Measurements from ENCODE around the gene STK10.

The STK10 gene

GRCh38 chr5:172090976-172091547 lies 97.0 kb downstream of the STK10 start:
- no peaks in the 10 kb centered on the region for H3K9me3 ChIP-seq (ENCODE audit: low read depth, low read length)
- no peak for TF ChIP-seq FOXP2 (optimal IDR thresholded peaks at IDR 0.05; ENCODE audit: control extremely low read depth, extremely low read length, insufficient read depth)
- no peak for TF ChIP-seq POLR2AphosphoS5 (IDR thresholded peaks at IDR 0.05; ENCODE audit: borderline replicate concordance, low read depth, low read length)
- no peak for TF ChIP-seq EZH2 (IDR thresholded peaks at IDR 0.05)
- H3K4me3 ChIP-seq, result no peak overlapping the region
- H3K36me3 ChIP-seq (ENCODE audit: insufficient read depth, low read length), result no peaks in the 10 kb centered on the region
- no peak for DNase-seq (ENCODE audit: low read depth, low spot score)
- H3K27ac ChIP-seq, result no peak overlapping the region
- no peak overlapping the region for H3K9ac ChIP-seq (ENCODE audit: insufficient read length)

- DNase-seq (ENCODE audit: low read depth, low spot score), result no peak
- no peaks in the 10 kb centered on the region for H3K36me3 ChIP-seq (ENCODE audit: insufficient read depth, low read length)
- TF ChIP-seq POLR2AphosphoS5 (IDR thresholded peaks at IDR 0.05; ENCODE audit: borderline replicate concordance, low read depth, low read length) (no peak), FOXP2 (optimal IDR thresholded peaks at IDR 0.05; ENCODE audit: control extremely low read depth, extremely low read length, insufficient read depth) (no peak), EZH2 (IDR thresholded peaks at IDR 0.05) (no peak)
- no peak overlapping the region for H3K9ac ChIP-seq (ENCODE audit: insufficient read length)
- H3K9me3 ChIP-seq (ENCODE audit: low read depth, low read length), result no peaks in the 10 kb centered on the region
- no peak overlapping the region for H3K4me3 ChIP-seq
- no peak overlapping the region for H3K27ac ChIP-seq
Observed at GRCh38 chr5:172089298-172090117, 98.5 kb downstream of the STK10 start.

GRCh38 chr5:172088801-172089200 lies 99.2 kb downstream of the STK10 start:
- no peak overlapping the region for H3K4me3 ChIP-seq
- no peak overlapping the region for H3K27ac ChIP-seq
- no peak for DNase-seq (ENCODE audit: low read depth, low spot score)
- H3K9me3 ChIP-seq (ENCODE audit: low read depth, low read length), result no peaks in the 10 kb centered on the region
- TF ChIP-seq FOXP2 (optimal IDR thresholded peaks at IDR 0.05; ENCODE audit: control extremely low read depth, extremely low read length, insufficient read depth) (no peak), EZH2 (IDR thresholded peaks at IDR 0.05) (no peak), POLR2AphosphoS5 (IDR thresholded peaks at IDR 0.05; ENCODE audit: borderline replicate concordance, low read depth, low read length) (no peak)
- H3K36me3 ChIP-seq (ENCODE audit: insufficient read depth, low read length), result no peaks in the 10 kb centered on the region
- H3K9ac ChIP-seq (ENCODE audit: insufficient read length), result no peak overlapping the region

- no peak overlapping the region for H3K9ac ChIP-seq (ENCODE audit: insufficient read length)
- no peak for TF ChIP-seq FOXP2 (optimal IDR thresholded peaks at IDR 0.05; ENCODE audit: control extremely low read depth, extremely low read length, insufficient read depth)
- H3K36me3 ChIP-seq (ENCODE audit: insufficient read depth, low read length), result no peaks in the 10 kb centered on the region
- H3K4me3 ChIP-seq, result no peak overlapping the region
- DNase-seq (ENCODE audit: low read depth, low spot score), result no peak
- no peak overlapping the region for H3K27ac ChIP-seq
- no peaks in the 10 kb centered on the region for H3K9me3 ChIP-seq (ENCODE audit: low read depth, low read length)
Observed at GRCh38 chr5:172086194-172086975, 101.6 kb downstream of the STK10 start.

GRCh38 chr5:172085738-172086137 lies 102.3 kb downstream of the STK10 start:
- H3K9me3 ChIP-seq (ENCODE audit: low read depth, low read length), result no peaks in the 10 kb centered on the region
- H3K9ac ChIP-seq (ENCODE audit: insufficient read length), result no peak overlapping the region
- H3K36me3 ChIP-seq (ENCODE audit: insufficient read depth, low read length), result no peaks in the 10 kb centered on the region
- TF ChIP-seq POLR2AphosphoS5 (IDR thresholded peaks at IDR 0.05; ENCODE audit: borderline replicate concordance, low read depth, low read length) (no peak), EZH2 (IDR thresholded peaks at IDR 0.05) (no peak), FOXP2 (optimal IDR thresholded peaks at IDR 0.05; ENCODE audit: control extremely low read depth, extremely low read length, insufficient read depth) (no peak)
- no peak for DNase-seq (ENCODE audit: low read depth, low spot score)
- no peak overlapping the region for H3K4me3 ChIP-seq
- H3K27ac ChIP-seq, result no peak overlapping the region

GRCh38 chr5:172082180-172082579 lies 105.8 kb downstream of the STK10 start:
- Histone ChIP-seq H3K36me3 (ENCODE audit: insufficient read depth, low read length) (no peaks in the 10 kb centered on the region), H3K9me3 (ENCODE audit: low read depth, low read length) (no peaks in the 10 kb centered on the region), H3K4me3 (no peak overlapping the region), H3K27ac (no peak overlapping the region), H3K9ac (ENCODE audit: insufficient read length) (no peak overlapping the region)
- TF ChIP-seq FOXP2 (optimal IDR thresholded peaks at IDR 0.05; ENCODE audit: control extremely low read depth, extremely low read length, insufficient read depth) (no peak), EZH2 (IDR thresholded peaks at IDR 0.05) (no peak), POLR2AphosphoS5 (IDR thresholded peaks at IDR 0.05; ENCODE audit: borderline replicate concordance, low read depth, low read length) (no peak)
- DNase-seq (ENCODE audit: low read depth, low spot score), result no peak

GRCh38 chr5:172079876-172080275 lies 108.1 kb downstream of the STK10 start:
- no peak overlapping the region for H3K9ac ChIP-seq (ENCODE audit: insufficient read length)
- H3K36me3 ChIP-seq (ENCODE audit: insufficient read depth, low read length), result no peaks in the 10 kb centered on the region
- H3K9me3 ChIP-seq (ENCODE audit: low read depth, low read length), result no peaks in the 10 kb centered on the region
- no peak overlapping the region for H3K27ac ChIP-seq
- H3K4me3 ChIP-seq, result no peak overlapping the region
- TF ChIP-seq POLR2AphosphoS5 (IDR thresholded peaks at IDR 0.05; ENCODE audit: borderline replicate concordance, low read depth, low read length) (no peak), EZH2 (IDR thresholded peaks at IDR 0.05) (no peak), FOXP2 (optimal IDR thresholded peaks at IDR 0.05; ENCODE audit: control extremely low read depth, extremely low read length, insufficient read depth) (no peak)
- no peak for DNase-seq (ENCODE audit: low read depth, low spot score)

- no peak overlapping the region for H3K9ac ChIP-seq (ENCODE audit: insufficient read length)
- DNase-seq (ENCODE audit: low read depth, low spot score), result no peak
- no peak overlapping the region for H3K4me3 ChIP-seq
- no peaks in the 10 kb centered on the region for H3K9me3 ChIP-seq (ENCODE audit: low read depth, low read length)
- no peaks in the 10 kb centered on the region for H3K36me3 ChIP-seq (ENCODE audit: insufficient read depth, low read length)
- TF ChIP-seq POLR2AphosphoS5 (IDR thresholded peaks at IDR 0.05; ENCODE audit: borderline replicate concordance, low read depth, low read length), result no peak
- no peak for TF ChIP-seq EZH2 (IDR thresholded peaks at IDR 0.05)
- no peak for TF ChIP-seq FOXP2 (optimal IDR thresholded peaks at IDR 0.05; ENCODE audit: control extremely low read depth, extremely low read length, insufficient read depth)
- no peak overlapping the region for H3K27ac ChIP-seq
Observed at GRCh38 chr5:172078726-172079345, 109.2 kb downstream of the STK10 start.

All from SK-N-MC (cell line).